K562 (cell line): ENCODE data around the gene HSD11B1L. TPM values are rescaled to one million over a fixed set of nuclear protein-coding genes. Genes with fewer than 3 reads are reported as not detected.

ENCODE experiments used
- ATAC-seq: fragments of 200-7000 bp; cut with Tn5 transposase; 3 replicates; pipeline ENCODE4 v1.9.1; 2020; ENCODE audit warnings: moderate library complexity
- BruUV-seq: library from RNA; stranded (reverse); fragments of 400-500 nt; replicated peaks from 2 replicates; lab custom pipeline; 2021; lab: Mats Ljungman, UMichigan
- CTCF ChIA-PET: fragments of 300-600 bp; formaldehyde crosslinking; extraction: SDS; loops from one replicate; lab custom pipeline; 2021; ENCODE audit warnings: low intra/inter-chr PET ratio; lab: Yijun Ruan, JAX
- POLR2A ChIA-PET: fragments of 300-600, 350-650 bp; sonication (Branson Sonifier 250); formaldehyde crosslinking; extraction: SDS; loops from one replicate; lab custom pipeline; 2021; ENCODE audit warnings: antibody characterized with exemption, inconsistent platforms; lab: Yijun Ruan, JAX
- DNase-seq, 4 experiments: peaks; one replicate each; pipeline versions ENCODE4 v3.0.0 to v3.0.0-alpha.2; 2011 to 2018; ENCODE audit warnings: low spot score in 3 of 4, mixed read lengths in 3 of 4; ENCODE audit errors: extremely low read depth in 1 of 4
- FAIRE-seq: peaks from 2 replicates; lab custom pipeline; 2011; peaks lifted over from hg19 to GRCh38; lab: Jason Lieb, UNC
- H2AFZ ChIP-seq: 2 replicates; pipeline ENCODE4 v1.6.0; 2011; ENCODE audit warnings: low read depth, low read length, control low read depth, inconsistent platforms
- H3K27ac ChIP-seq: fragments of 200-600 bp; 3 replicates; pipeline ENCODE4 v1.8.0; 2011; ENCODE audit warnings: low read depth, mild to moderate bottlenecking, control low read depth, inconsistent platforms, low read length, moderate library complexity, mixed read lengths; ENCODE audit errors: extremely low read depth
- H3K27me3 ChIP-seq, 2 experiments: fragments of 300-600 bp in 1 of 2; 2 replicates in 1 of 2; 3 replicates in 1 of 2; pipeline versions ENCODE4 v1.6.0 to v1.8.0; 2011; ENCODE audit warnings: inconsistent platforms in 2 of 2, low read length in 2 of 2, mild to moderate bottlenecking in 1 of 2, mixed read lengths in 1 of 2, moderate library complexity in 1 of 2; ENCODE audit not compliant: control insufficient read depth in 2 of 2, insufficient read depth in 2 of 2
- H3K36me3 ChIP-seq: fragments of 300-600 bp; 3 replicates; pipeline ENCODE4 v1.8.0; 2011; ENCODE audit warnings: mild to moderate bottlenecking, low read length, inconsistent platforms; ENCODE audit not compliant: control insufficient read depth, insufficient read depth
- H3K4me1 ChIP-seq, 2 experiments: fragments of 200-600 bp in 1 of 2; replicated peaks in 1 of 2; 2 replicates in 1 of 2; 3 replicates in 1 of 2; pipeline versions ENCODE4 v1.5.1 to v1.8.0; 2011; ENCODE audit warnings: inconsistent platforms in 2 of 2, low read length in 2 of 2, mild to moderate bottlenecking in 1 of 2, mixed read lengths in 1 of 2, moderate library complexity in 1 of 2; ENCODE audit not compliant: control insufficient read depth in 2 of 2, insufficient read depth in 2 of 2
- H3K4me2 ChIP-seq: 2 replicates; pipeline ENCODE4 v1.6.1; 2011; ENCODE audit warnings: low read length, control low read depth, inconsistent platforms, mixed read lengths; ENCODE audit not compliant: insufficient read depth
- H3K4me3 ChIP-seq: fragments of 200-600 bp; sonication (generic), shearing (Covaris generic); 2 replicates; pipeline ENCODE4 v1.5.1; 2016; ENCODE audit warnings: control low read depth, inconsistent platforms
- H3K79me2 ChIP-seq: fragments of 200-600 bp; 3 replicates; pipeline ENCODE4 v1.8.0; 2011; ENCODE audit warnings: low read length, inconsistent platforms; ENCODE audit not compliant: control insufficient read depth, insufficient read depth
- H3K9ac ChIP-seq, 2 experiments: 2 replicates each; pipeline versions ENCODE4 v1.6.0 to v1.6.1; 2011; ENCODE audit warnings: low read depth in 2 of 2, low read length in 2 of 2, control low read depth in 1 of 2, inconsistent platforms in 1 of 2, mild to moderate bottlenecking in 1 of 2, mixed read lengths in 1 of 2; ENCODE audit not compliant: insufficient read depth in 1 of 2
- H3K9me1 ChIP-seq: one replicate; pipeline ENCODE4 v1.6.0; 2011; ENCODE audit warnings: inconsistent platforms, mild to moderate bottlenecking, low read length, moderate library complexity; ENCODE audit not compliant: control insufficient read depth, insufficient read depth
- H3K9me3 ChIP-seq: replicated peaks from 2 replicates; pipeline ENCODE4 v1.5.1; 2011; ENCODE audit warnings: low read depth, low read length, inconsistent platforms; ENCODE audit not compliant: control insufficient read depth, insufficient read depth
- H4K20me1 ChIP-seq: replicated peaks from 2 replicates; pipeline ENCODE4 v1.6.1; 2011; ENCODE audit warnings: low read length, inconsistent platforms, mixed read lengths; ENCODE audit not compliant: control insufficient read depth, insufficient read depth
- CAMTA2 ChIP-seq: fragments of 250-450 bp; sonication (Bioruptor Pico); conservative IDR thresholded peaks from 2 replicates; pipeline ENCODE4 v1.5.1; 2022
- ETS2 ChIP-seq: IDR thresholded peaks from 2 replicates; pipeline ENCODE4 v1.6.1; 2016; ENCODE audit warnings: borderline replicate concordance, missing genetic modification characterization, mild to moderate bottlenecking, moderate library complexity, missing compliant biosample characterization; ENCODE audit not compliant: poor library complexity, severe bottlenecking
- NUFIP1 ChIP-seq: fragments of 450-650 bp; IDR thresholded peaks from 2 replicates; pipeline ENCODE4 v1.6.1; 2018; ENCODE audit not compliant: partially characterized antibody
- SNRNP70 ChIP-seq: fragments of 200-400 bp; formaldehyde crosslinking; optimal IDR thresholded peaks from 2 replicates; pipeline ENCODE3; 2017; ENCODE audit warnings: low read depth, low read length
- SRSF7 ChIP-seq: fragments of 200-400 bp; formaldehyde crosslinking; optimal IDR thresholded peaks from 2 replicates; pipeline ENCODE3; 2017; ENCODE audit warnings: mild to moderate bottlenecking, low read depth, low read length
- SUPT5H ChIP-seq: fragments of 450-650 bp; IDR thresholded peaks from 2 replicates; pipeline ENCODE4 v1.6.1; 2016
- ZNF121 ChIP-seq: sonication (generic); formaldehyde crosslinking; conservative IDR thresholded peaks from 2 replicates; pipeline ENCODE4 v1.8.0; 2022; ENCODE audit warnings: missing genetic modification reagents
- WGBS: fragments of 100-300 bp; shearing (Covaris generic); methylation state at CpG from one replicate; pipeline ENCODE4 v1.1.6; 2016; ENCODE audit warnings: low coverage, mixed read lengths; ENCODE audit not compliant: insufficient coverage; ENCODE audit errors: missing lambda C conversion rate; 5-methylcytosine and 5-hydroxymethylcytosine counted together
- in situ Hi-C: fragments of 300-500 bp; cut with MboI; formaldehyde crosslinking; loops from 4 replicates; pipeline ENCODE4 v1.15.0; 2018; ENCODE audit warnings: inconsistent platforms, mixed read lengths
- intact Hi-C: fragments of 100-400 bp; cut with micrococcal nuclease; formaldehyde crosslinking; loops from 2 replicates; pipeline ENCODE4 v1.14.2; 2022
- polyA plus RNA-seq, 8 experiments: library from polyadenylated mRNA; depleted of rRNA in 4 of 8; stranded (reverse) in 5 of 8; unstranded in 3 of 8; fragments of >200 nt; fragmentation: Nextera tagmentation in 2 of 8; fragmentation: Illumina TruSeq in 1 of 8; extraction: Ambion mirVana in 2 of 8; extraction: Trizol in 1 of 8; gene quantifications; 2 replicates each; pipeline versions ENCODE4 v1.2.1 to v1.2.3, GENCODE V29; 2011 to 2014; ENCODE audit warnings: inconsistent platforms in 1 of 8, missing spikeins in 1 of 8
- total RNA-seq, 7 experiments: library from RNA; depleted of rRNA in 6 of 7; stranded (reverse); fragments of >200 nt in 6 of 7; fragmentation: Illumina TruSeq in 2 of 7; extraction: Trizol in 2 of 7; gene quantifications; 2 replicates each; pipeline versions ENCODE4 v1.2.1 to v1.2.3, GENCODE V29; 2011 to 2021; ENCODE audit warnings: low replicate concordance in 1 of 7
- TF ChIP-seq, protein P1 (sequence below): fragments of 450-650 bp; formaldehyde crosslinking; IDR thresholded peaks from 2 replicates; pipeline ENCODE4 v1.4.0; 2020; ENCODE audit warnings: mild to moderate bottlenecking, mixed read lengths
- TF ChIP-seq, protein P2 (sequence below): fragments of 150-350 bp; IDR thresholded peaks from 2 replicates; pipeline ENCODE4 v1.6.1; 2014; ENCODE audit warnings: low read depth, mild to moderate bottlenecking, low read length, borderline replicate concordance

Gene HSD11B1L
- total and polyA plus RNA-seq, 9 of the 15 experiments (the other 6 are each of a cell fraction or from before 2014, with no cell fraction given): 0.31 to 7.7 (median 2.3) TPM

DNA sequence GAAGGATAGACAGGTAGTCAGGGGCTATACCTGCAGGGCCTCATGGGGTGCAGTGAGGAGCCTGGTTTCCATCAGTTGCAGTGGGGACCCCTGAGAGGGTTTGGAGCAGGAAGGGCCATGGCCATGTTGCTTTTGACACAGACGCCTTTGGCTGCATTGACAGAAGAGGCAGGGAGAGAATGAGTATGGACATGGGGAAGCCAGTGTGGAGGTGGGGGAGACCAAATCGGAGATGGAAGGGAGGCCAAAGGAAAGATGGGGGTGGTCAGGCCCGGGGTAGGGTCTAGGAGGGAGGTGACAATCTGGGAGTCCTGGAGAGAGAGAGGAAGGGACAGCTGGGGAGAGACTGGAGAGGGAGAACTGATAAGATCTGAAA lies 1.3 kb downstream of the HSD11B1L start:
- in situ Hi-C loops (no loop called here), intact Hi-C loops (loop anchor here (10.0 kb wide), 1 partner anchor 57 kb away; the partner anchor contains the start of genes SAFB and SAFB2)
- no peak for FAIRE-seq

GRCh38 chr19:5683177-5683886 lies 2.5 kb downstream of the HSD11B1L start:
- Histone ChIP-seq H3K9ac (no peak overlapping the region; a peak in 1 of 4 replicates), H3K4me1 (peaks cover 25 to 65% of the 10 kb centered on the region in 2 experiments), H3K4me3 (no peak overlapping the region), H2AFZ (no peak overlapping the region), H3K9me1 (no peaks in the 10 kb centered on the region), H4K20me1 (0 out of 2 replicates have a peak, but pooled peaks cover 6% of the 10 kb centered on the region), H3K4me2 (no peak overlapping the region), H3K36me3 (peaks cover 6% of the 10 kb centered on the region; the same call in 2 of the 3 replicates), H3K27ac (no peak overlapping the region), H3K79me2 (peaks cover 12% of the 10 kb centered on the region), H3K27me3 (no peaks in the 10 kb centered on the region), H3K9me3 (no peaks in the 10 kb centered on the region)
- no TSS peak for BruUV-seq
- DNase-seq (no peak), ATAC-seq (no peak), FAIRE-seq (peak; percentile 69)
- intact Hi-C loops: loop anchor here (10.0 kb wide), 1 partner anchor 59 kb away; the partner anchor contains the start of genes SAFB and SAFB2
- in situ Hi-C loops: no loop called here
- CTCF ChIA-PET: no interaction called here
- POLR2A ChIA-PET: interaction anchor here (0.9 to 1.5 kb wide), 3 partner anchors 40 to 125 kb away, joined by 3 to 6 read pairs (median 3); no protein-coding TSS in a partner anchor
- WGBS: 46% methylated on average over 9 of the region's 10 CpGs
- TF ChIP-seq, protein P1, sequence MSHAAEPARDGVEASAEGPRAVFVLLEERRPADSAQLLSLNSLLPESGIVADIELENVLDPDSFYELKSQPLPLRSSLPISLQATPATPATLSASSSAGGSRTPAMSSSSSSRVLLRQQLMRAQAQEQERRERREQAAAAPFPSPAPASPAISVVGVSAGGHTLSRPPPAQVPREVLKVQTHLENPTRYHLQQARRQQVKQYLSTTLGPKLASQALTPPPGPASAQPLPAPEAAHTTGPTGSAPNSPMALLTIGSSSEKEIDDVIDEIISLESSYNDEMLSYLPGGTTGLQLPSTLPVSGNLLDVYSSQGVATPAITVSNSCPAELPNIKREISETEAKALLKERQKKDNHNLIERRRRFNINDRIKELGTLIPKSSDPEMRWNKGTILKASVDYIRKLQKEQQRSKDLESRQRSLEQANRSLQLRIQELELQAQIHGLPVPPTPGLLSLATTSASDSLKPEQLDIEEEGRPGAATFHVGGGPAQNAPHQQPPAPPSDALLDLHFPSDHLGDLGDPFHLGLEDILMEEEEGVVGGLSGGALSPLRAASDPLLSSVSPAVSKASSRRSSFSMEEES (CRISPR knock-in tag): no peak
- TF ChIP-seq SNRNP70 (no peak), CAMTA2 (CRISPR knock-in tag) (no peak), ZNF121 (CRISPR knock-in tag) (peak; percentile 78), ETS2 (tag) (no peak)
- TF ChIP-seq, protein P2, sequence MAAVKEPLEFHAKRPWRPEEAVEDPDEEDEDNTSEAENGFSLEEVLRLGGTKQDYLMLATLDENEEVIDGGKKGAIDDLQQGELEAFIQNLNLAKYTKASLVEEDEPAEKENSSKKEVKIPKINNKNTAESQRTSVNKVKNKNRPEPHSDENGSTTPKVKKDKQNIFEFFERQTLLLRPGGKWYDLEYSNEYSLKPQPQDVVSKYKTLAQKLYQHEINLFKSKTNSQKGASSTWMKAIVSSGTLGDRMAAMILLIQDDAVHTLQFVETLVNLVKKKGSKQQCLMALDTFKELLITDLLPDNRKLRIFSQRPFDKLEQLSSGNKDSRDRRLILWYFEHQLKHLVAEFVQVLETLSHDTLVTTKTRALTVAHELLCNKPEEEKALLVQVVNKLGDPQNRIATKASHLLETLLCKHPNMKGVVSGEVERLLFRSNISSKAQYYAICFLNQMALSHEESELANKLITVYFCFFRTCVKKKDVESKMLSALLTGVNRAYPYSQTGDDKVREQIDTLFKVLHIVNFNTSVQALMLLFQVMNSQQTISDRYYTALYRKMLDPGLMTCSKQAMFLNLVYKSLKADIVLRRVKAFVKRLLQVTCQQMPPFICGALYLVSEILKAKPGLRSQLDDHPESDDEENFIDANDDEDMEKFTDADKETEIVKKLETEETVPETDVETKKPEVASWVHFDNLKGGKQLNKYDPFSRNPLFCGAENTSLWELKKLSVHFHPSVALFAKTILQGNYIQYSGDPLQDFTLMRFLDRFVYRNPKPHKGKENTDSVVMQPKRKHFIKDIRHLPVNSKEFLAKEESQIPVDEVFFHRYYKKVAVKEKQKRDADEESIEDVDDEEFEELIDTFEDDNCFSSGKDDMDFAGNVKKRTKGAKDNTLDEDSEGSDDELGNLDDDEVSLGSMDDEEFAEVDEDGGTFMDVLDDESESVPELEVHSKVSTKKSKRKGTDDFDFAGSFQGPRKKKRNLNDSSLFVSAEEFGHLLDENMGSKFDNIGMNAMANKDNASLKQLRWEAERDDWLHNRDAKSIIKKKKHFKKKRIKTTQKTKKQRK: no peak

More for the DNA sequence above, 1.3 kb downstream of the HSD11B1L start:
- TF ChIP-seq NUFIP1 (no peak), SRSF7 (no peak), SUPT5H (no peak)
- TF ChIP-seq, all 486 proteins: peak for 0
- H4K20me1 ChIP-seq: peaks cover 6% of the 10 kb centered on the region; the same call in 1 of the 2 replicates
- H3K27me3 ChIP-seq: no peaks in the 10 kb centered on the region
- H3K4me1 ChIP-seq: peaks cover 25 to 68% of the 10 kb centered on the region in 2 experiments
- H3K4me2 ChIP-seq: peak overlapping the region; percentile 7; the same call in 1 of the 2 replicates
- ATAC-seq (no peak), DNase-seq (no peak)
- H3K9me3 ChIP-seq: no peaks in the 10 kb centered on the region
- ChIA-PET POLR2A (interaction anchor here (0.7 to 1.7 kb wide), 5 partner anchors 9 to 109 kb away, joined by 3 to 11 read pairs (median 4); partner anchors contain the start of genes CATSPERD, DUS3L and LONP1), CTCF (no interaction called here)
- WGBS: 32% methylated on average over 3 of the region's 3 CpGs
- no TSS peak for BruUV-seq
- H3K79me2 ChIP-seq: peaks cover 12% of the 10 kb centered on the region
- H3K9ac ChIP-seq: peak overlapping the region in 1 of 2 experiments; percentile 42; a peak in 1 of 4 replicates
- no peak overlapping the region for H3K4me3 ChIP-seq
- peaks cover 17% of the 10 kb centered on the region; the same call in 2 of the 3 replicates for H3K36me3 ChIP-seq
- no peak overlapping the region for H2AFZ ChIP-seq
- no peaks in the 10 kb centered on the region for H3K9me1 ChIP-seq
- H3K27ac ChIP-seq: no peak overlapping the region
